GM12874 (cell line): ENCODE results near the gene ST6GALNAC5.

Experiments used
- CTCF ChIP-seq: IDR thresholded peaks from 2 replicates; pipeline ENCODE4 v1.5.1; 2011; ENCODE audit warnings: low read depth, mild to moderate bottlenecking, control low read depth, low read length, moderate library complexity; ENCODE audit not compliant: insufficient read depth

The ST6GALNAC5 gene

GRCh38 chr1:77015748-77016341, 148.6 kb downstream of the ST6GALNAC5 start:
- TF ChIP-seq CTCF: no peak

- TF ChIP-seq CTCF: no peak
Observed at GRCh38 chr1:77016386-77016985, 149.2 kb downstream of the ST6GALNAC5 start.

DNA sequence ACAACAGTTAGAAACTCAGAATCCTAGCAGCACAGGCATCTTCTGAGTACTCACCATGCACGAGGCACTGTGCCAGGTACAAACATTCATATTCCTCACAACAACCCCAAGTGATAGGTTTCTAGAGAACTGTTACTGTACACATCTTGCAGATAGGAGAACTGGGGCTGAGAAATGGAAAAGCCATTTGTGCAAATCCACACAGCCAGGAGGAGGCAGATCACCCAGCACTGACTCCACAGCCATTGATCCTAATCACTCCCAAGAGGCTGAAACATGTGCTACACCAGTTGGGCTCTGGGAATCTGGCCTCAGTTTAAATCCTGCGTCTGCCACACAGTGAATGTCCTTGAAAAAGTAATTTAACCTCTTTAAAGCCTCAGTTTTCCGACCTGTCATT, 151.0 kb downstream of the ST6GALNAC5 start:
- TF ChIP-seq CTCF: no peak

- TF ChIP-seq CTCF: no peak
Observed at GRCh38 chr1:77018761-77019160, 151.5 kb downstream of the ST6GALNAC5 start.

GRCh38 chr1:77021732-77022131, 154.5 kb downstream of the ST6GALNAC5 start:
- no peak for TF ChIP-seq CTCF

DNA sequence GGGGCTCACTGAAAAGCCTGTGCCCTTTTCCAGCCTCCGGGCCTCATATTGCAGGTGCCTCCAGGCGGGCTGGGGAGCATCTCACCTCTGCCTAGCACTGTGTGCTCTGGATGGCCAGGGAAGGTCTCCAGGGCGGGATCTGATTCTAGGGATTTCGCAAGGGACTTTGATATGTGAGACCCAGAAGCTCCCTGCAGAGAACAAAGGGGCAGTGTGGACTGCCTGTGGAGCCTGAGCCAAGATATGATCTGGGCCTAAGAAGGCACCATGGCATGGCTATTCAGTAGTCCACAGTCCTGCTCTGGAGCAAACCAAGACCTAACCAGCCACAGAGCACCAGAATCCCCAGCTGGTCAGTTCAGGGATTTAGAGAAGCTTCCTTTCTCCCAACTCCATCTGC, 157.2 kb downstream of the ST6GALNAC5 start:
- TF ChIP-seq CTCF: no peak

DNA sequence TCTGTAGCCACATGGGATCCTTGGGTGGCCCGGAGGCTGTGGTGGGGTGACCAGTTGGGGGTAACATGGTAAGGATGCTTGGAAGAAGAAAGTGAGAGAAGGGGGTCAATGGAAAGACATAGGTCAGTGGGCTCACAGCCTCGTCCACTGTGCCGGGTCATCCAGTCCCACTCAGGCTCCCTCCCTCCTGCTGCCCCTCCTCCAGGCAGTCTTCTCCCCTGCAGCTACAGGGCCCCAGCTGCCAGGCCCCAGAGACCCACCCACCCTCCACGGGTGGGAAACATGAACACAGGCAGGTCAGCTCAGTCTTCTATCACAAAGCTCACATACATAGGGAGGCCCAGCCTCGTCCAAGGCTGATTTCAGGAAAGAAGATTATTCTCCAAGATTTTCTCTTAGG, 158.3 kb downstream of the ST6GALNAC5 start:
- TF ChIP-seq CTCF: no peak
